GM19397 (cell line): ENCODE data around the gene SELENON.

ENCODE experiments used
- ATAC-seq: cut with Tn5 transposase; IDR thresholded peaks from one replicate; pipeline ENCODE4 v1.9.1; 2021; ENCODE audit warnings: mild to moderate bottlenecking, moderate library complexity; ENCODE audit not compliant: unreplicated experiment

Gene SELENON

DNA sequence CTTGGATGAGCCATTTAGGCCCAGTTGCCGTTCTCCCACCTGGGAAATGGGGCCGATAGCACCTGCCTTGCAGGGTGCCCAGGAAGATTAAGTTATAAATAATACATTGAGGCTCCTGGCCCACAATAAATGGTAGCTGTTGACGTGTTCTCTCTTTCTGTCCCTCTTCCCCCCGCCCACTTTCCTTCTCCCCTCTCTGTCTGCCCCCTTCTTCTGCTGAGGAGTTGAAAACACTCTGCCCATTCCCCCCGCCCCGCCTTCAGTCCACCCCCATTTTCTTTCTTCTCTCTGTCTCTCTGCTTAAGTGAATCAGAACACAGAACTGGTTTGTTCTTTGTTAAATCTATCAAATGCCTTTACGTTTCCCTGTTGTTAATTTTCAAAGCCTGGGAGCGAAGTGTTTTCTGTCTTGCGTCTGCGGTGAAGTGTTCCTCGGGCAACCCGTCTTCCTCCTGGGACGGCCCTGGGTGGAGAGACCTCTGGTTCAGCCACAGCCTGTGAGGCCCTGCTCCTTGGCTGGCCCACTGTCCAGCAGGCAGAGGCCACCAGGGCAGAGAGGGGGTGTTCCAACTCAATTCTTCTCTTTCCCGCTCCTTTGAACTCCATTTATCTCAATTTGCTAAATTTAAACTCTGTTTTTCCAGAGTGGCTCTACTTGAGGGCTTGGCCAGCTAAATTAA, 29.3 kb upstream of the SELENON start:
- ATAC-seq: no peak

DNA sequence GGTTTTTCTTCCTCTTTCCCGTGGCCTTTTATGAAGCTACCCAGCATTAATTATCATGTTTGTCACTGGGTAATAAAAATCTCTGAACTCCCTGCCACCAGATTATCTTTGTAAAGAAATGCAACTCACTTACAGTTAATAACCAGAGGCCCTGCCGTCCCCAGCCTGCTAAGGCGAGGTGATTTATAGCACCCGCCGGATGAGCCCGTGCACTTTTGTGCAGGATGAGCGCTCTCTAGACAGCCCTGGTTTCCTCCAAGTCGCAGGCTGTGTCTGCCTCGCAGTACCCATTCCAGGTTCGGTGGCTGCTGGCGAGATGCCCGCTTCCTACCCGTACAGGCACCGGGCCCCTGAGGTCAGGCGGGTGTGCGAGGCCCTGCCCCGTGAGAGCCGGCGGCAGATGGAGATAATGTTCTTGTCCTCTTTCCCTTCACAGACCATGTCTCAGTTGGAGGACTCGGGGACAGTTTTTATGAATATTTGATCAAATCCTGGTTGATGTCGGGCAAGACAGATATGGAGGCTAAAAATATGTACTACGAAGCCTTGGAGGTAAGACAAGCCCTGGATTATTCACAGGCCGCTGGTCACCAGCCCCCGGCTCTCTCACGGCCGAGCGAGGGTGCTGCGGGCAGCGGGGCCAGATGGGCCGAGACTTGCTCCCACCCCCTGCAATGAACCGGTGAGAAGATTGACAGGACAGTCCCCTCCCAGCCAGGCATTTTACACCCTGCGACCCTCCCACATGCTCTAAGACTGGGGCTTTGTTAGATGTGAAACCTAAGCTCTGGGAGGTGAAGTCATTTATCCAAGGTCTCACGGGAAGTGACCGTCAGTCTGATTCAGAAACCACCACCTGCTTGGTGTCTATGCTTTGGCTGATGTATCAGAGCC, 28.5 kb upstream of the SELENON start:
- no peak for ATAC-seq

- ATAC-seq: no peak
Observed at GRCh38 chr1:25772164-25772563, 27.8 kb upstream of the SELENON start.

DNA sequence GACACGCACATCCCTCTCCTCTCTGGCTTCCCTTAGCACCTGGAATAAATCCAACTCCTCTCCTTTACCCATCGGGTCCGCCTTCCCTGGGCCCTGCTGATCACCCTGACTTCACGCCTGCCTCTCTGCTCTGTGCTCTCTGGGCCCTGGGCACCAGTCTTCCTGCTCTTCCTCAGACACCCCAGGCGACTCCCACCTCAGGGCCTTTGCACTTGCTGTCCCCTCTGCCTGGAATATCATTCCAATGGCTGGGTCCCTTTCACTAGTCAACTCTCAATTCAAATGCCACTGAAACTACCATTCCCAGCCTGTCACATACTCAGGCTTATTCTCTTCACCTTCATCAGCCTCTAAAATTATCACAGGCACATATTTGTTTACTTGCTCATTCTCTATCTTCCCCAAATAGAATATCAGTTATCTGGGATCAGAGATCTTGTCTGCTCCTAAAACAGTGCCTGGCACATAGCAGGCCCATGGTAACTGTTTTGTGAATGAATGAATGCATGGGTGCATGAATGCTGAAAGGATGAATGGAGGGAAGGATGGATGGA, 27.2 kb upstream of the SELENON start:
- no peak for ATAC-seq

GRCh38 chr1:25773441-25774125, 26.4 kb upstream of the SELENON start:
- no peak for ATAC-seq

DNA sequence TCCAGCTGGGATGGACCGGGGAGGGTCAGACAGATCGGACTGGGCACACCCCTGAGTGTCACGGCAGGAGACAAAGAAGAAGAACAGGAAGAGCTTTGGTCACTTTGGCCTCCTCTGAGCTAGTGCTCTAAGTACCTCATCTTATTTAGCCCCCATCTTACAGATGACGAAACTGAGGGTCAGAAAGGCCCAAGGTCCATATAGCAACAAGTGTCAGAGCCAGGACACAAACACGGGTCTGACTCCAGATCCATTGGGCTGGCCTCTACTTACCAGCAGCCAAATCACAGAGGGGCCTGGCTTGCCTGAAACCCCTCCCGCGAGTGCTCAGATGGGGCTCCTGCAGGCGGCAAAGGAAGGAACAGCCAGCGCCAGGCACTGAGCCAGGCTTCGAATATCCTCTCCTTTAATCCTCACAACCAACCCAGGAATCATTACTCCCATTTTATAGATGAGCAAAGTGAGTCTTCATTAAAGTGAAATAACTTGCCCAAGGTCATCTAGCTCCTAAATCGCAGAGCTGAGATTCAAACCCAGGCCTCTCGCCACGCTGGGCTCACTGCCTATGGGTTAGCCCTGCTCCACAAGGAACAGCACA, 25.7 kb upstream of the SELENON start:
- ATAC-seq: no peak

GRCh38 chr1:25774921-25775771, 24.8 kb upstream of the SELENON start:
- ATAC-seq: no peak

DNA sequence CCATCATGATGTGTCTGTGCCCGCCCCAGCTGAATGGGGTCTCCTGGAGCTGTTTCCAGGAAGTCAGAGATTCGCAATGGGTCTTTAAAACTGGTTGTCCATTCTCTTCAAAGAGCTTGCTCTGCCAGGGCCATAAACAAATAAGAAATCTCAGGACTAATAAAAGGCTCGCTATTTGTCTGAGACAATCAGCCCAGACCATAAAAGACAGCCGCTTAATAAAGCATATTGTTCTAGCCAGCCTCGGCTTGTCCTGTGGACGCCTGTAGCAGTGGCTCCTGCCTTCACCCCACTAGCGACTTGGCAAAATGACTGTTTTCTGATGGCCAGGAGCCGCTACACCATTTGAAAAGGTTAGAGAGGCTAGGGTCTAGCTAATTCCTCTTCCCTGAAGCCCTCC, 20.6 kb upstream of the SELENON start:
- ATAC-seq: no peak

DNA sequence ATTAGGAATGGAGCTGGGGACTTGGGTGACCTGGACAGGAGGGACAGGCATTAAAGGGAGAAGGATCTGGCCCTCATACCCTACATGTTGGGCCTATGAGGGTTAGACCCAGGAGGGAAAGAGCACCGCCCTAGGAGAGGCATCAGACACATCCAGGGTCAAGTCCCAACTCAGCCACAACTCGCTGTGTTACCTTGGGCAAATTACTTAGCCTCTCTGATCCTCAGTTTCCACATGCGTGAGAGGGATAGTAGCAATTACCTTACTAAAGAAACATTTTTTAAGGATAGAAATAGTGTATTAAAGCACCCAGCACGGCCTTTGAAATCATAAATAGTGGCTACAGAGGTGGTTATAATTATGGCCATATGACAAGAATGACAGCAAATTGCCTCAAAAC, 20.1 kb upstream of the SELENON start:
- ATAC-seq: no peak

DNA sequence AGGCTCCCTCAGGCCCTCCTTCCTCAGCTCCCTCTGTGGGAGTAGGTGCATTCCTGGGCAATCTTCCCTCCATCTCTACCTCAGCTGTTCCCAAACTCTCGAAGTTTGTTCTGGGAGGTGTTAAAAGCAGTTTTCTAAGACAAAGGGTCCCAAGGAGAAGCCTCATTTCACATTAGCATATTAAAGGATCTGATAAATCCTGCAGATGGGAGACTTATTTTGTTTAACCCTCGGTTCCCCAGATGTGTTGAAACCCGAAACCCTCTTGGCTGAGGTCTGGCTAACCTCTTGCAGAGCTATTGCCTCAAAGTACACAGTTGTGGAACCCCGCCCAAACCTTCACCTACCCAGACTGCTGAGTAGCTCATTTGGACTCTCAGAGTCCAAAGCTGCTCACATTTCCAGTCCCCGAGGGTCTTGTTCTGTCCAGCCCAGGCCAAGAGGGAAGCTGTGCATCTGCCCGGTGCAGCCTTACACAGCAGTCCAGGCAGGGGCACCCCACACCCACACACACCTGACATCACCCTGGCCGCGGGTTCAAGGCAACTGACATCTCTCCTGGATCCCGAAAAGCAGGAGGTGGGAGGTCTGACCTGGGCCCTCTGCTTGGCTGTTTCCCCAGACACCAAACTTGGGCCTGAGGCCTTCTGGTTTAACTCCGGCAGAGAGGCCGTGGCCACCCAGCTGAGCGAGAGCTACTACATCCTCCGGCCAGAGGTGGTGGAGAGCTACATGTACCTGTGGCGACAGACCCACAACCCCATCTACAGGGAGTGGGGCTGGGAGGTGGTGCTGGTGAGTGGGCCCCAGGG, 19.5 kb upstream of the SELENON start:
- no peak for ATAC-seq

DNA sequence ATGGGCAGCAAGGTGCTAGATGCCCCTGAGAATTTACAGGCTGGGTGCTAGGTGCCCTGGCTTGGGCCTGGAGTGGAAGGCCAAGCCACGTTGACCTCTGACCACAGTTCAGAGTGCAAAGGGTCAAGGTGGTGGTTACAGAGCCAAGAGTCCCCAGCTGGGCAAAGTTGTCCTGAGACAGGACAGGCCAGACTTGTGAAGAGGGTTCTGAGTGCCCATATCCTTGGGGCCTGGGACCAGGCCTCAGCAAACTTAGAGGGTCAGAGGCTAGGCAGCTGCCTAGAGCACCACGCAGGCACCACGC, 18.9 kb upstream of the SELENON start:
- ATAC-seq: no peak

DNA sequence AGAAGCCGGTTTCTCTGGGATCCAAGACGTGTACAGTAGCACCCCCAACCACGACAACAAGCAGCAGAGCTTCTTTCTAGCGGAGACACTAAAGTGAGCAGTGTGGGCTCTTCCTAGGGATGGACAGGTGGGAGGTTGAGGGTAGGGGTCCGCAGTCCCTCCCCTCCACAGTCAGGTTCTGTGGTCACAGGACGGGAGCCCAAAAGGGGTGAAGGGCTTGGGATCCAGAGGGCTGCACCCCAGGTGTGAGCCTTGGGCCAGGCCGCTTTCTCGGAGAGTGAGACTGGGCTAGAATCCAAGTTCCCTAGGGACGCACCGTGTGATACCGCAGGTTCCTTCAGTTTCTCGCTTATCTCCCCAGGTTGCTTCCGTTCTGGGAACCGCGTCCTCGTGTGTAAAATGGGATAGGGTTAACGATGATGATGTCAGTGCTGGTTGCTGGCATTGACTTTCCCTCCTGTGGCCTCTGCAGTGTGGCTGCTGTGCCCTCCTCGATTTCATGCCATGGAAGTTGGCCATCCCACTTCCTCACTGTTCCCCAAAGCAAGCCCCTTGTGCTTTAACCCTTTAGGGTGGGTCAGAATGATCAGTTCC, 17.3 kb upstream of the SELENON start:
- ATAC-seq: no peak

- no peak for ATAC-seq
Observed at GRCh38 chr1:25784575-25785051, 15.4 kb upstream of the SELENON start.

DNA sequence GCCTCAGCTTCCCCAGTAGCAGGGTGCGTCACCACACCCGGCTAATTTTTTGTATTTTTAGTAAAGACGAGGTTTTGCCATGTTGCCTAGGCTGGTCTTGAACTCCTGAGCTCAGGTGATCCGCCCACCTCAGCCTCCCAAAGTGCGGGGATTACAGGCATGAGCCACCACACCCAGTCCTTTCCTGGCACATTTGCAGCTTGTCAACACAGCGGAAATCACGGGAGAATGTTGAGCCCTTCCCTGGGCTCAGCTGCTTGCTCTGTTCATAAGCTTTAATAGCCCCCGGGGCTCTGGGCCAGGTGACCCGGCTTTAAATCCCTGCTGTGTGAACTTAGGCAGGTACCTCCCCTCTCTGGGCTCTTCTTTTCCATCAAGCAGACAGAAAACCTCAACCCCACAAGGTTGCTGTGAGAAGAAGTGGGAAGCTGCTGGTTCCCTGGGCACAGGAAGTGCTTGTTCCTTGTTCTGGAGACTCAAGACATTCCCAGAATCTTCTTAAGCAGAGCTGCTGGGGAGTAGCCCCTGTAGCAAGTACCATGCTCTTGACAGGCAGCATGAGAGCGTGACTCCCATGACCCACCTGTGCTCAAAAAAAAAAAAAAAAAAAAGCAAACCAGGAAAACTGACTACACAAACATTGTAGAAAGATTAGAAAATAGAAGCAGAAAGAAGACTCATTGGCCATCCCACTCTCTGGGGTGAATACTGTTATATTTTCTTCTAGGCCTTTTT, 14.5 kb upstream of the SELENON start:
- no peak for ATAC-seq

GRCh38 chr1:25786887-25787759, 12.9 kb upstream of the SELENON start:
- no peak for ATAC-seq

- ATAC-seq: no peak
Observed at GRCh38 chr1:25787760-25788166, 12.2 kb upstream of the SELENON start.

DNA sequence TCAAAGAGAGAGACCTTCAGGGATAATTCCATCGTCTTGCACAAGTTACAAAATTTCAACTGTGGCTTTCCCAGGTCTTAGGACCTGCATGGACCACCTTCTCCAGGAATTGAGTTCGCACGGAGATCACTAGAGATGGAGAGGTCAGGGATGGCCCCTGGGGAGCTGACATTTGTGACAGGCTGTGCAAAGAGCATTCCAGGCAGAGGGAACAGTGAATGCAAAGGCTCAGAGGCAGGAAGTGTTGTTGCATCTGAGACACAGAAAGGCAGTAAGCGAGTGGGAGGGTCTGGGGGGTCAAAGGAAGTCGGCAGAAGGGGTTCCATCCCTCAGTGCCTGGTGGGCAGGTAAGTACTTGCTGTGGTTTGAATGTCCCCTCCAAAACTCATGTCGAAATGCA, 9.5 kb upstream of the SELENON start:
- no peak for ATAC-seq
